Breast epithelium (tissue), 4 donors: ENCODE data around the gene LBHD2. TPM values are rescaled to one million over a fixed set of nuclear protein-coding genes. Genes with fewer than 3 reads are reported as not detected.

Experiments used
- DNase-seq, 2 donors: peaks; one replicate each; pipeline ENCODE4 v3.0.0-alpha.2; 2019; ENCODE audit warnings: low spot score in 2 of 2
- H3K27ac ChIP-seq, 2 donors: fragments of 200-600 bp; sonication (generic) in 1 of 2; one replicate each; pipeline ENCODE4 v1.5.1; 2016 to 2019; ENCODE audit warnings: mild to moderate bottlenecking in 1 of 2
- H3K27me3 ChIP-seq, 2 donors: fragments of 200-600 bp; sonication (generic) in 1 of 2; one replicate each; pipeline versions ENCODE4 v1.5.1 to v1.6.0; 2017 to 2019; ENCODE audit warnings: control low read depth in 1 of 2, mild to moderate bottlenecking in 1 of 2
- H3K36me3 ChIP-seq: fragments of 200-600 bp; one replicate; pipeline ENCODE4 v1.5.1; 2019
- H3K4me1 ChIP-seq, 2 donors: fragments of 200-600 bp; sonication (generic); one replicate each; pipeline ENCODE4 v1.5.1; 2016 to 2019; ENCODE audit warnings: control low read depth in 1 of 2
- H3K4me3 ChIP-seq, 3 donors: fragments of 200-600 bp; sonication (generic); 1 replicate in 2 of 3; 2 replicates in 1 of 3; pipeline ENCODE4 v1.5.1; 2016 to 2019; ENCODE audit warnings: mild to moderate bottlenecking in 3 of 3, moderate library complexity in 2 of 3
- H3K9me3 ChIP-seq, 2 donors: fragments of 200-600 bp; sonication (generic) in 1 of 2; one replicate each; pipeline ENCODE4 v1.5.1; 2016 to 2019; ENCODE audit warnings: control low read depth in 1 of 2
- POLR2A ChIP-seq: fragments of 450-650 bp; IDR thresholded peaks from one replicate; pipeline ENCODE4 v1.6.1; 2016; ENCODE audit warnings: antibody characterized with exemption, mild to moderate bottlenecking, moderate library complexity
- POLR2AphosphoS5 ChIP-seq, 3 donors: sonication (generic); formaldehyde crosslinking; IDR thresholded peaks; one replicate each; pipeline ENCODE4 v1.6.1; 2017; ENCODE audit warnings: antibody characterized with exemption in 3 of 3
- intact Hi-C: fragments of 100-400 bp; cut with DNase I; formaldehyde crosslinking; loops from one replicate; pipeline ENCODE4 v1.15.1; 2023; ENCODE audit warnings: low total_unique reads
- total RNA-seq, 3 donors: library from RNA; depleted of rRNA; stranded (reverse); fragments of >200 nt; gene quantifications; one replicate each; pipeline ENCODE4 v1.1.0, GENCODE V29; 2016
- TF ChIP-seq, protein P1 (sequence below), 3 donors: fragments of 450-650 bp; IDR thresholded peaks; one replicate each; pipeline ENCODE4 v1.5.1; 2016 to 2017; ENCODE audit warnings: antibody characterized with exemption in 3 of 3, mild to moderate bottlenecking in 3 of 3, moderate library complexity in 3 of 3

The LBHD2 gene
- total RNA-seq, 3 donors from 2014 or later: not detected

- no peak for DNase-seq
- H3K4me1 ChIP-seq: peaks cover 18 to 74% of the 10 kb centered on the region in 2 donors
- H3K36me3 ChIP-seq: no peaks in the 10 kb centered on the region
- TF ChIP-seq POLR2AphosphoS5 (IDR thresholded peaks at IDR 0.05) (no peak), POLR2A (no peak)
- TF ChIP-seq, protein P1, sequence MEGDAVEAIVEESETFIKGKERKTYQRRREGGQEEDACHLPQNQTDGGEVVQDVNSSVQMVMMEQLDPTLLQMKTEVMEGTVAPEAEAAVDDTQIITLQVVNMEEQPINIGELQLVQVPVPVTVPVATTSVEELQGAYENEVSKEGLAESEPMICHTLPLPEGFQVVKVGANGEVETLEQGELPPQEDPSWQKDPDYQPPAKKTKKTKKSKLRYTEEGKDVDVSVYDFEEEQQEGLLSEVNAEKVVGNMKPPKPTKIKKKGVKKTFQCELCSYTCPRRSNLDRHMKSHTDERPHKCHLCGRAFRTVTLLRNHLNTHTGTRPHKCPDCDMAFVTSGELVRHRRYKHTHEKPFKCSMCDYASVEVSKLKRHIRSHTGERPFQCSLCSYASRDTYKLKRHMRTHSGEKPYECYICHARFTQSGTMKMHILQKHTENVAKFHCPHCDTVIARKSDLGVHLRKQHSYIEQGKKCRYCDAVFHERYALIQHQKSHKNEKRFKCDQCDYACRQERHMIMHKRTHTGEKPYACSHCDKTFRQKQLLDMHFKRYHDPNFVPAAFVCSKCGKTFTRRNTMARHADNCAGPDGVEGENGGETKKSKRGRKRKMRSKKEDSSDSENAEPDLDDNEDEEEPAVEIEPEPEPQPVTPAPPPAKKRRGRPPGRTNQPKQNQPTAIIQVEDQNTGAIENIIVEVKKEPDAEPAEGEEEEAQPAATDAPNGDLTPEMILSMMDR (IDR thresholded peaks at IDR 0.05): no peak
- no peaks in the 10 kb centered on the region for H3K9me3 ChIP-seq
- H3K27me3 ChIP-seq: no peaks in the 10 kb centered on the region
- peak overlapping the region in 1 of 2 donors; percentile 92 for H3K27ac ChIP-seq
- peak overlapping the region; percentile 5 to 68 (median 45) for H3K4me3 ChIP-seq
- intact Hi-C loops: no loop called here
Measured at GRCh38 chr14:103127356-103127755, 43.3 kb downstream of the LBHD2 start.

DNA sequence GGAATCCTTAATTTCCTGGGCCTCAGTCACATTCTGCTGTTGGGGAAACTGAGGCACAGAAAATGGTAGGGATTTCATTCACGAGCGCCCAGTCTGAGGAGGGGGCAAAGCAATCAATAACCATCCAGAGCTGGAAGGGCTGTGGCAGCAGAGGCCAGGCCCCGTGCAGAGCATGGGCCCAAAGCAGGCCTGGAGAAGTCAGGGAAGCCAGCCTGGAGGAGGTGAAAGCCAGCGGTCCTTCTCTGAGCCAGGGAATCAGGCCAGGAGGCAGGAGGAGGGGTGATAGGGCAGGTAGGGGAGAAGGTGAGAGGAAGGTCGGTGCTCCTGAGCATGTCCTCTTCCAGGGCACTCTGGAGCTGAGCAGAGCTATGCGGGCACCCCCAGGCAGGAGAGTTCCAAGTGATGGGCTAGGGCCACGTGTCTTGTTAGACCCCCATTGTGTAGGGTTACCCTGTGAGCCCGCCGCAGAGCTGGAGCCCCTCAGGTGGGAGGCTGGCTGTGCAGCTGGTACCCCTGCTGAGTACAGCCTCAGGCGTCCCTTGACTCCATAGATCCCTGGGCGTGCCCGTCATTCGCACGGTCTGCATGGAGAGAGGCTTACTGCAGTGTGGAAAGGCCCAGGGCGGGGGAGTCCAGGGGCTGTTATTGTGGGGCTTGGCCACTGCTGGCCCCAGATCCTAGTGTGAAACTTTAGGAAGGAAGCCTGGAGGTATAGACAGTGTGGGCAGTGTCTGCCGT lies 44.0 kb downstream of the LBHD2 start:
- no peak for DNase-seq
- Histone ChIP-seq H3K27me3 (no peaks in the 10 kb centered on the region), H3K36me3 (no peaks in the 10 kb centered on the region), H3K9me3 (no peaks in the 10 kb centered on the region), H3K4me3 (peak overlapping the region in 2 of 3 donors; percentile 5 to 68), H3K4me1 (peaks cover 13 to 68% of the 10 kb centered on the region in 2 donors), H3K27ac (peak overlapping the region; percentile 86 to 92)
- intact Hi-C loops: no loop called here
- TF ChIP-seq POLR2A: no peak
- no peak for TF ChIP-seq POLR2AphosphoS5 (IDR thresholded peaks at IDR 0.05)
- TF ChIP-seq, protein P1 (IDR thresholded peaks at IDR 0.05): no peak

DNA sequence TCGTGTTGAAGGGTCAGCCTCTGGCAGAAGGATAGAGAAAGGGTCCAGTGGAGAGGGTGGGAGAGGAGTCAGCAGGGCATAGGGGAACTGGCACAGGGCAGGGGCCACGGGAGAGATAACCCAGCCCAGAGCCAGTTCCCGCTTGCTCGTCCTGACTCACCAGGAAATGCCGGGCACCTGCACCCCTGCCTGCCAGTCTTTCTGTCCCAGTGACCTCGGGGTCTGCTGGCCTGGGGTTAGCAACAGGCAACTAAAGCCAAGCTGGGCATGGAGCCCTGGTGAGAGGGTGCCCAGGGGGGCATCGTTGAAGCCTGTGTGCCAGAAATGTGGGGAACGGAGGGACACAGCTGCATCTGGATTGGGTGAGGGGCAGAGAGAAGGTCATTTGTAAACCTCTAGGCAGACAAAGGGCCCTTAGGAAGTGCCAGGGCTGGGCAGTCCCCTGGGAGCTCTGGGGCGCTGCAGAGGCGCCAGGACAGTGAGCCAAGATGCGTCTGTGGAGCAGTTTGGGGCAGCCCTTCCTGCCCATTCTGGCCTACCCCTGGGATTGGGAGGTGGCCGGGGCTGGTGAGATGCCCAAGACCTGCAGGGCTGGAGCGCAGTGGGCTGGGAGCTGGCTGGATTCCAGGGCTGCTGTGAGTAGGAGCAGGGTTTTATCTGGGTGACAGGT lies 44.8 kb downstream of the LBHD2 start:
- Histone ChIP-seq H3K27me3 (no peaks in the 10 kb centered on the region), H3K4me1 (peaks cover 6 to 63% of the 10 kb centered on the region in 2 donors), H3K27ac (peak overlapping the region; percentile 86 to 92), H3K36me3 (no peaks in the 10 kb centered on the region), H3K4me3 (peak overlapping the region in 1 of 3 donors; percentile 18), H3K9me3 (no peaks in the 10 kb centered on the region)
- no peak for DNase-seq
- intact Hi-C loops: no loop called here
- TF ChIP-seq POLR2AphosphoS5 (IDR thresholded peaks at IDR 0.05) (no peak), POLR2A (no peak)
- TF ChIP-seq, protein P1 (IDR thresholded peaks at IDR 0.05): no peak

DNA sequence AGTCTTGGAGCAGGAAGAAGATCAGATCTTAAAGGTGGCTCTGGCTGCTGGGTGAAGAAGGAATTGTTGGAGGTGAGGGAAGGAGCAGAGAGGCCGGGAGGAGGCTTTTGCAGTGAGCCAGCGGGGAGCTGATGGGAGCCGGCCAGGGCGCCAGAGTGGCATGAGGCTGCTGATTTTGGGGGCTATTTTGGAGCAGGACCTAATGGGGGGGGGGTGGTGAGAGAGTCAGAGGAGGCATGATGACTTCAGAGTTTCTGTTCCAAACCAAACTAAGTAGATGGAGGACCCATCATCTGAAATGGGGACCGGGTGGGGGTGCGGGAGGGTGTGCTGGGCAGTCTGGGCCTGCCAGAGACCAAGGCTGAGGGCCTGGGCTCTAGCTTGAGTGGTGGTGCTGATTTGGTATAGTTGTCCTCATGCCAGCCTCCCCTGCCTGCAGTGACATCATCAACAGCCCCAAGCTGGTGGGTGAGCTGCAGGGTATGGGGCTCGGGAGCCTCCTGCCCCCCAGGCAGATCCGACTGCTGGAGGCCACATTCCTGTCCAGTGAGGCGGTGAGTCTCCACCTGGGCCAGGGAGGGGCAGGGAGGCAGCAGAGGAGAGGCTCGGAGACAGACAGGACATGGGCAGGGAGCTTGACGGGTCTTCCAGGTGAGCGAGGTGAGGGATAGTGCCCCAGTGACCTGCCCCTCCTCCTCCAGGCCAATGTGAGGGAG lies 45.4 kb downstream of the LBHD2 start:
- Histone ChIP-seq H3K4me1 (peaks cover 6 to 57% of the 10 kb centered on the region in 2 donors), H3K4me3 (no peak overlapping the region), H3K27ac (peak overlapping the region; percentile 86 to 92), H3K9me3 (no peaks in the 10 kb centered on the region), H3K36me3 (no peaks in the 10 kb centered on the region), H3K27me3 (no peaks in the 10 kb centered on the region)
- intact Hi-C loops: no loop called here
- TF ChIP-seq POLR2A (no peak), POLR2AphosphoS5 (IDR thresholded peaks at IDR 0.05) (no peak)
- TF ChIP-seq, protein P1 (IDR thresholded peaks at IDR 0.05): no peak
- DNase-seq: no peak
